Stimulated activated CD8-positive, alpha-beta memory T cell treated with anti-CD3 and anti-CD28 coated beads, Interleukin-12 subunit alpha, Interleukin-12 subunit beta, amount 100 ng/mL, for 1 hour (primary cell): ENCODE results near the gene ZNF207.
"Not testable (repeated sequence)": the region's sequence is repeated elsewhere in the genome, so short reads cannot be mapped to it uniquely, and the experiment has no call there.

Experiments used
- DNase-seq: peaks from one replicate; pipeline ENCODE4 v3.0.0-alpha.2; 2020; ENCODE audit warnings: low read depth

The ZNF207 gene

DNA sequence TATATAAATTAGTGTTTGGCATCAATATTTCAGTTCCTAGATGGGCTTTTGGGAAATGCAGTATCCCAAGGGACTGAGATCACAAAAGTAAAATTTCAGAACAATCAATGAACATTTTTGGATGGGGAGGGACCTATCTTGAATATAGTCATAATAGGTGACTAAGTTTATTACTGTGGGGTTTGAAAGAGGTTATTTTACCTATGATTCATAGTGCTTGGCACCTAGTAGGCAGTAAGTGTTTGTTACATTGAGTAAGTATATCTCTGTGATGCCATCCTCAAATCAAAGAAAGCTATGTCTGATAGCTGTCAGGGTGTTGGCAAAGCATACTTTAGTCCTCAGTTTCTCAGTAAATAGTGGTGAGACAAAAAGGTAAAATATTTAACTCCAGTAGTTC, 36.9 kb downstream of the ZNF207 start:
- no peak for DNase-seq

GRCh38 chr17:32388128-32388527, 38.2 kb downstream of the ZNF207 start:
- not testable (repeated sequence) for DNase-seq

GRCh38 chr17:32388613-32389459, 38.9 kb downstream of the ZNF207 start:
- DNase-seq: no peak

- no peak for DNase-seq
These were observed 43.9 kb downstream of the ZNF207 start for GRCh38 chr17:32393904-32394303.

GRCh38 chr17:32396343-32396742, 46.4 kb downstream of the ZNF207 start:
- DNase-seq: no peak

- no peak for DNase-seq
These were observed 49.0 kb downstream of the ZNF207 start for GRCh38 chr17:32398946-32399345.

DNA sequence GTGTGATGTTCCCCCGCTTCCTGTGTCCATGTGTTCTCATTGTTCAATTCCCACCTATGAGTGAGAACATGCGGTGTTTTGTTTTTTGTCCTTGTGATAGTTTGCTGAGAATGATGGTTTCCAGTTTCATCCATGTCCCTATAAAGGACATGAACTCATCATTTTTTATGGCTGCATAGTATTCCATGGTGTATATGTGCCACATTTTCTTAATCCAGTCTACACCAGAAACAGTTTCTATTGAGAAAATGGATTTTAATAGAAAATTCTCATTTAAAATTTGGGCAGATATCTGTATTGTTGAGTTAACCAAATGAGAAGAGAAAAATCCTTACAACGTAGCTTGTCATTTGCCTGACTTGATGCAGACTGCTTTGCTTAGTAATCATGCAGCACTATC, 60.1 kb downstream of the ZNF207 start:
- not testable (repeated sequence) for DNase-seq

DNA sequence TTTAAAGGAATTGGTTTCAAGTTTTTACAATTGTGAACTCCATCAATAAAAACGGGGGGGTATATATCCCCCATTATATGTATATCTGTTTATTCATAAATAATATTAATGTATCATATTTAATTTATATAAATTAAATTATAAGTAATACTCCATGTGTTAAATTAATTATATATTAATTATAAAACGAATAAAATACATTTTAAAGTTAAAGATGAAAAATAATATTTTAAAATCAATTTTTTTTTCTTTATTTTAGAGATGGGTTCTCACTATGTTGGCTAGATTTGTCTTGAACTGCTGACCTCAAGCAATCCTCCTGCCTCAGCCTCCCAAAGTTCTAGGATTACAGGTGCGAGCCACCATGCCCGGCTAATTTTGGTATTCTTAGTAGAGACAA, 76.9 kb downstream of the ZNF207 start:
- no peak for DNase-seq

DNA sequence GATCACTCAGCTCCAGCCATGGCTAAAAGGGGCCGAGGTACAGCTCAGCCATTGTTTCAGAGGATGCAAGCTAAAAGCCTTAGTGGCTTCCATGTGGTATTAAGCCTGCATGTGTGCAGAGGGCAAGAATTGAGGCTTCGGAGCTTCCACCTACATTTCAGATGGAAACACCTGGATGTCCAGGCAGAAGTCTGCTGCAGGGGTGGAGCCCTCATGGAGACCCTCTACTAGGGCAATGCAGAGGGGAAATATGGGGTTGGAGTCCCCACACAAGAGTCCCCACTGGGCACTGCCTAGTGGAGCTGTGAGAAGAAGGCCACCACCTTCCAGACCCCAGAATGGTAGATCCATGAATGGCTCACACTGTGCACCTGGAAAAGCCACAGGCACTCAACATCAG, 79.6 kb downstream of the ZNF207 start:
- DNase-seq: no peak
